Subcutaneous abdominal adipose tissue (tissue), 5 donors: ENCODE data around the gene RAB25.
"Not testable (repeated sequence)": the region's sequence is repeated elsewhere in the genome, so short reads cannot be mapped to it uniquely, and the experiment has no call there.

Source experiments
- H3K27ac ChIP-seq: one replicate; pipeline ENCODE4 v1.7.0; 2013; ENCODE audit warnings: low read depth, mild to moderate bottlenecking, inconsistent platforms, low read length, moderate library complexity
- H3K27me3 ChIP-seq, 5 donors: one replicate each; pipeline ENCODE4 v1.7.0; 2013; ENCODE audit warnings: low read length in 5 of 5, inconsistent platforms in 1 of 5; ENCODE audit not compliant: control insufficient read depth in 5 of 5, insufficient read depth in 4 of 5
- H3K36me3 ChIP-seq, 5 donors: one replicate each; pipeline ENCODE4 v1.7.0; 2013; ENCODE audit warnings: low read length in 5 of 5; ENCODE audit not compliant: control insufficient read depth in 5 of 5, insufficient read depth in 5 of 5
- H3K4me1 ChIP-seq, 5 donors: one replicate each; pipeline ENCODE4 v1.7.0; 2013; ENCODE audit warnings: low read length in 5 of 5, mild to moderate bottlenecking in 3 of 5, moderate library complexity in 1 of 5; ENCODE audit not compliant: control insufficient read depth in 5 of 5, insufficient read depth in 5 of 5
- H3K4me3 ChIP-seq, 5 donors: one replicate each; pipeline ENCODE4 v1.7.0; 2013; ENCODE audit warnings: low read length in 5 of 5, low read depth in 1 of 5
- H3K9ac ChIP-seq, 5 donors: one replicate each; pipeline ENCODE4 v1.7.0; 2013; ENCODE audit warnings: low read length in 5 of 5, mild to moderate bottlenecking in 4 of 5, moderate library complexity in 3 of 5
- H3K9me3 ChIP-seq, 5 donors: one replicate each; pipeline ENCODE4 v1.7.0; 2013; ENCODE audit warnings: low read length in 5 of 5; ENCODE audit not compliant: control insufficient read depth in 5 of 5
- donor health status: healthy.
- donor health status: healthy.
- donor health status: healthy.
- donor health status: healthy.
- donor health status: healthy.

RAB25 gene

GRCh38 chr1:156067262-156067661 is 6.3 kb downstream of the RAB25 start:
- no peak overlapping the region for H3K9ac ChIP-seq
- peaks cover 0 to 12% (median 10%) of the 10 kb centered on the region in 5 donors for H3K4me1 ChIP-seq
- no peaks in the 10 kb centered on the region for H3K36me3 ChIP-seq
- no peaks in the 10 kb centered on the region for H3K9me3 ChIP-seq
- H3K27ac ChIP-seq: no peak overlapping the region
- H3K4me3 ChIP-seq: no peak overlapping the region
- no peaks in the 10 kb centered on the region for H3K27me3 ChIP-seq

DNA sequence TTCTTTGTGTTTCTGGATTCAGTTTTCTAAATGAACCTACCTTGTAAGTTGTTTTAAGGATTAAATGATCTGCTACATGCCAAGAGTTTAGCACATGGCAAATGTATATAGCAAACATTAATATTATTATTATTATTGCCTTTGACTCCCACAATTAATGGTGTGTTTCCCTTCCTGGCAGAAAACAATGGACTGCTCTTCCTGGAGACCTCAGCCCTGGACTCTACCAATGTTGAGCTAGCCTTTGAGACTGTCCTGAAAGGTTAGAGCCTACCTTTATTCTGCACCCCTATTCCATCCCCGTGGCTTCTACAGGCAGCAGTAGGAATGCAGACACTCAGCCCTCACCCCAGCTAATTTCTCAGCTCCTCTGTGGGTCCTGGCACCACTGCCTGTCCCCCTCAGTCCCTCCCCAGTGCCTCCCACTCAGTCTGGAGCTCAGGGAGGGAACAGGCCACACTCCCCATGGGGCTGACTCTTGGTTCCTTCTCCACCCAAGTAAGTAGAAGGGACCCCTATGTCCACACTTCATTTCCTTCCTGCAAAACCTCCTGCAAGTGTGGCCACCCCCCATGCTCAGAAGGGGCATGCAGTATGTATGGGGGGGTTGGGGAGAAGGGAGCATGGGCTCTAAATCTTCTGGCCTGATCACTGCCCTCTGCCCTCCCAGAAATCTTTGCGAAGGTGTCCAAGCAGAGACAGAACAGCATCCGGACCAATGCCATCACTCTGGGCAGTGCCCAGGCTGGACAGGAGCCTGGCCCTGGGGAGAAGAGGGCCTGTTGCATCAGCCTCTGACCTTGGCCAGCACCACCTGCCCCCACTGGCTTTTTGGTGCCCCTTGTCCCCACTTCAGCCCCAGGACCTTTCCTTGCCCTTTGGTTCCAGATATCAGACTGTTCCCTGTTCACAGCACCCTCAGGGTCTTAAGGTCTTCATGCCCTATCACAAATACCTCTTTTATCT is 8.8 kb downstream of the RAB25 start:
- H3K27ac ChIP-seq: no peak overlapping the region
- H3K4me3 ChIP-seq: no peak overlapping the region
- H3K9me3 ChIP-seq: no peaks in the 10 kb centered on the region
- no peaks in the 10 kb centered on the region for H3K36me3 ChIP-seq
- no peak overlapping the region for H3K9ac ChIP-seq
- peaks cover 0 to 5% (median 0%) of the 10 kb centered on the region in 5 donors for H3K27me3 ChIP-seq
- H3K4me1 ChIP-seq: peaks cover 0 to 13% (median 11%) of the 10 kb centered on the region in 5 donors

GRCh38 chr1:156070548-156070947 is 9.6 kb downstream of the RAB25 start:
- H3K27me3 ChIP-seq: peaks cover 0 to 7% (median 0%) of the 10 kb centered on the region in 5 donors
- H3K27ac ChIP-seq: no peak overlapping the region
- no peaks in the 10 kb centered on the region for H3K36me3 ChIP-seq
- no peak overlapping the region for H3K4me3 ChIP-seq
- no peak overlapping the region for H3K9ac ChIP-seq
- H3K9me3 ChIP-seq: no peaks in the 10 kb centered on the region
- H3K4me1 ChIP-seq: peaks cover 0 to 21% (median 17%) of the 10 kb centered on the region in 5 donors

GRCh38 chr1:156071332-156071816 is 10.4 kb downstream of the RAB25 start:
- not testable (repeated sequence) for H3K27me3 ChIP-seq, H3K9me3 ChIP-seq, H3K27ac ChIP-seq, H3K4me3 ChIP-seq, H3K36me3 ChIP-seq, H3K9ac ChIP-seq
- H3K4me1 ChIP-seq: peaks cover 0 to 29% (median 26%) of the 10 kb centered on the region in 5 donors

GRCh38 chr1:156072251-156072650 is 11.3 kb downstream of the RAB25 start:
- Histone ChIP-seq H3K36me3 (no peaks in the 10 kb centered on the region), H3K9ac (no peak overlapping the region), H3K4me1 (peaks cover 0 to 38% (median 34%) of the 10 kb centered on the region in 5 donors), H3K4me3 (no peak overlapping the region), H3K9me3 (no peaks in the 10 kb centered on the region), H3K27me3 (peaks cover 0 to 11% (median 0%) of the 10 kb centered on the region in 5 donors), H3K27ac (no peak overlapping the region)

DNA sequence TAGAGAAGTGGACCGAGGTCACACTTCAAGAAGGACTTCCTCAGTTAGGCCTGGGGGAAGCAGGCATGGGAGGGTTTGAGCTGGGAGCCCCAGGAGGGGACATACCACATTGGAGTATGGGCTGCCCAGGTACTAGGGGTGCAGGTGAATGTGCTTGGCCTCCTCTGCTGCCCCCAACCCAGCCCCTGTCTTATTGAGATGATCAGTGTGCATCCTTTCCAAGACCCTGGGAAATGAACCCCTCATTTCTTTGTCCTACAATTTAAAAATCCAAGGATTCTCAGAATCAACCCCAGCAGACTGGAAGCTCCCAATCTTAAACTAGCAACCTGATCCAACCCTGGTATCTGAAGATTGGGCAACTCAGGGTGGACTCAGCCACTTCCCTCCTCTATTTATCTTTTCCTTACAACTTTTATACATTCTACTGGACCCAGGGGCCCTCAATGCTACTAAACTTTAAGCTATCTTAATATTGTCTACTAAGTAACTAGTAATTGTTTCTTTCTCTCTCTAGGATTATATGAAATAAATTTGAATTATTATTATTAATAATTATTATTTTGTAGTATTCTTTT is 12.2 kb downstream of the RAB25 start:
- H3K27ac ChIP-seq: no peak overlapping the region
- H3K9me3 ChIP-seq: no peaks in the 10 kb centered on the region
- no peak overlapping the region for H3K9ac ChIP-seq
- no peaks in the 10 kb centered on the region for H3K36me3 ChIP-seq
- peaks cover 0 to 38% (median 34%) of the 10 kb centered on the region in 5 donors for H3K4me1 ChIP-seq
- H3K27me3 ChIP-seq: peaks cover 0 to 11% (median 0%) of the 10 kb centered on the region in 5 donors
- H3K4me3 ChIP-seq: no peak overlapping the region

GRCh38 chr1:156073740-156074139 is 12.8 kb downstream of the RAB25 start:
- Histone ChIP-seq H3K9me3 (no peaks in the 10 kb centered on the region), H3K27ac (no peak overlapping the region), H3K36me3 (no peaks in the 10 kb centered on the region), H3K4me1 (peaks cover 0 to 38% (median 34%) of the 10 kb centered on the region in 5 donors), H3K4me3 (no peak overlapping the region), H3K27me3 (peaks cover 0 to 11% (median 0%) of the 10 kb centered on the region in 5 donors), H3K9ac (no peak overlapping the region)

- Histone ChIP-seq H3K27me3 (peaks cover 0 to 11% (median 0%) of the 10 kb centered on the region in 5 donors), H3K36me3 (no peaks in the 10 kb centered on the region), H3K9me3 (no peaks in the 10 kb centered on the region), H3K4me1 (peaks cover 0 to 36% (median 30%) of the 10 kb centered on the region in 5 donors), H3K9ac (no peak overlapping the region), H3K27ac (no peak overlapping the region), H3K4me3 (no peak overlapping the region)
Observed at GRCh38 chr1:156074661-156075060, 13.7 kb downstream of the RAB25 start.

GRCh38 chr1:156075162-156075561 is 14.2 kb downstream of the RAB25 start:
- Histone ChIP-seq H3K9ac (no peak overlapping the region), H3K9me3 (no peaks in the 10 kb centered on the region), H3K27ac (no peak overlapping the region), H3K36me3 (no peaks in the 10 kb centered on the region), H3K27me3 (peaks cover 0 to 11% (median 0%) of the 10 kb centered on the region in 5 donors), H3K4me1 (peaks cover 0 to 31% (median 26%) of the 10 kb centered on the region in 5 donors), H3K4me3 (no peak overlapping the region)

DNA sequence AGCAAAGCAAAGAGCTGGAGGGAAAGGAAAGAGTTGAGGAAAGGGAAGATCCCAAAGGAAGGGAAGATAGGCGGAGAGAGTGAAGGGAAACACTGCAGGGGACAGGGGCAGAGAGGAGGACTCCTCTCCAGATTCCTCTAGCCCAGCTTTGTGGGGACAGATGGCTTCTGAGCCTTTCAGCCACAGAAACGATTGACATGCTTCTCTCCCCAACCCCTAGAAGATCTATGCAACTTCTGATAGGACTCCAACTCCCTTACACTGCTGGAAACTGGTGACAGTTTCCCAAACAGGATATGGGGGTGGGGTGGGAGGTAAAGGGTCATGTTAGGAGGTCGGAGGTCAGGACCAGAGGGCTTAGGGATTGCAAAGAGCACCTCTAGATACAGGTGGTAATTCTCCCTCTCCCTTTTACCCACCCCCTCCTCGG is 14.8 kb downstream of the RAB25 start:
- H3K4me3 ChIP-seq: peak overlapping the region in 4 of 5 donors; percentile 17 to 68 (median 67)
- no peaks in the 10 kb centered on the region for H3K9me3 ChIP-seq
- H3K36me3 ChIP-seq: no peaks in the 10 kb centered on the region
- no peak overlapping the region for H3K27ac ChIP-seq
- H3K27me3 ChIP-seq: peaks cover 0 to 11% (median 0%) of the 10 kb centered on the region in 5 donors
- peak overlapping the region in 3 of 5 donors; percentile 7 to 53 (median 47) for H3K9ac ChIP-seq
- peaks cover 0 to 27% (median 24%) of the 10 kb centered on the region in 5 donors for H3K4me1 ChIP-seq
